NCI-H524 treated with DMSO at 0.1 percent for 48 hours (cell line): ENCODE results near the gene COL4A1.
A peak's percentile ranks its signal among the peaks of the same experiment; 100 is the strongest.

Experiments
- DNase-seq: peaks from one replicate; lab custom pipeline; 2025; lab: John Stamatoyannopoulos, UW

Gene COL4A1

GRCh38 chr13:110193491-110193890 is 113.5 kb downstream of the COL4A1 start:
- DNase-seq: no peak

- DNase-seq: no peak
These were observed 114.5 kb downstream of the COL4A1 start for GRCh38 chr13:110192472-110192871.

DNA sequence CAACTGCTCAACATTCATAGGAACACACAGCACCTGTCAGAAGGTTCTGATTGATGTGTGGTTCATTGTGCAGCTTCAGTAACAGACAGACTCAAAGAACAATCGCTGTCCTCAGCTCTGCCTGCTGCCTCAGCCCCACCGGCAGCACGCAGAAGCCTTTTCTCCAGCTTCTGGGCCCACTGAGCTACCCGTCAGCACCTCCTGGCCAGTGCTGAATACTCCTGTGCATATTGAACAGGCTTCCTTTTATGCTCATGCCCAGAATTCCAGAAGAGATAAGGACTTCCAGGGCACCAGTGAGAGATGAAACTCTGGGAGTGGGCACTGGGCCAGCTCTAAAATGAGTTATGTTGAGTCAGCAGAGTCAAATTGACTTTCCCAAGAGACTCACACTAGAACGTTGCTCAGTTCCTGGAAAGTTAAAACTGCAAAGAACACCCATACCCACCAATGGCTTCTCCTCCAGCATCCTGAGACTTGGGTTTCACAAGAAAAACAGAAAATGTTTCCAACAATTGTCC is 119.3 kb downstream of the COL4A1 start:
- DNase-seq: no peak

GRCh38 chr13:110186231-110186855 is 120.6 kb downstream of the COL4A1 start:
- no peak for DNase-seq

DNA sequence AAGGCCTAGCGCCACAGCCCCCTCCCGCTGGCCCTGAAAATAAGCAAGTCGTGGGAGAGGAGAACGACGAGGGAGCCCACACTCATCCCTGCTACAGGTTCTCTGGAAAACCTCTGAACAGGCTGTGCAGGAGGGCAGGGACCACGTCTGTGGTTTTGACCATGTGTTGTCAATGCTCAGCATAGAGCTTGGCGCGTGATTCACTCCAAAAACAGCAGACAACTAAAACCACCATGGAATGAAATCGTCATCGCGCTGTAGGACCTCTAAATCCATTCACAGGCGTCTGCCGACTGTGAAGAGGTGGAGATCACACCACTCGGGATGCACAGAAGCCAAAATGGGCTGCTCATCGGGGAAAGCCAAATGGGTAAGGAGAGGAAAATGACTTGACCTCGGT is 121.3 kb downstream of the COL4A1 start:
- DNase-seq: no peak

DNA sequence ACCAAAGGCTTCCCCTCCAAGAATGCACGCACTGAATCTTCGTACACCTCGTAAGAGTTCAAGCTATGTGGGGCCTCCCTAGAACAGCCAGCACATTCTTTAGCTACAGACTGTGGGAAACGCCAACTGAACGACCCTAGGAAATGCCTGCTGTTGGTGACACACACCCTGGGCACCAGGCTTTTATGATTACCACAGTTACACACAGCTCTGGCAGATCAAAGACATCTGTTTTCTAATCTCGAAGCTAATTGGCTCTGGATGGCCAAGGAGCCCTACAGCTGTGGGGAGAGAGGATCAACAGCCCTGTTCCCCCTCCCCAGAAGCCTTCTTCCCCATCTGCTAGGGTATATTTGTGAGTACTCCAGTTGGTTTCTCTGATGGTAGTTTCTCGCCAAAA is 123.0 kb downstream of the COL4A1 start:
- peak; percentile 96 for DNase-seq

DNA sequence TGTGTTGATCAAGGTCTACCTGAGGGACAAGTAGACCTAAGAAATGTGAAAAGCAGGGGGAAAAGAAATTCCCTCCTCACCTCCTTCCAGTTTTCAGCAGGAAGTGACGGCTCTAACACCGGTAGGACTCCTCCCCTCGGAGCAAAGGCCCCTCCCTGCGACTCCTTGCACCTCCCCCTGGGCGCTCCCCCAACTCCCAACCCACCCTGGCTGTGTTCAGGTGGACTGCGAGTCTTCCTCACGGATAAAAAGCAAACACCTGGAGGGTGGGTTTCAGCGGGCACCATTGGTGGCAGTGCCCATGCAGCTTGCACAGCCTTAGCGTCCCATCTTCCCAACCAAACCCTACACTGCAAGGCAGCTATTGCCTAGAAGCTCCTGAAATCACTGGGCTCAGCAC is 124.5 kb downstream of the COL4A1 start:
- DNase-seq: no peak

DNA sequence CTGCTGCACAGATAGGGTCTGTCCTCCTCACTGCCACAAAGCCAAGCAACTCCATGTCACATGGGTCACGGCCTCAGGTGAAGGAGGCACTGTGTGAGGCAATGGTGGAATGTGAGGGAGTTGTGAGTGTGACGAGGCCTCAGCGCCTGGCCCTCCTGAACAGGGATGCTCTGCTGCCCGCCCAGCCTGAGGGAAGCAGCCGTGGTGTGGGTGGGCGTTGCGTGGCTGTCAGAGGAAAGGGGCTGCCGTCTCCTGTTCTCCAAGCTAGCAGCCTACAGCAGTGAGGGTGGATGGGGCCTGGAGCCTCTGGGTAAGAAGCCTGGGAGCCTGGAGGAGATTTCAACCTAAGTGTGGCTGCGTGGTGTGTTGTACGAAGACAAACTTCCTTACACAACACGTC is 125.0 kb downstream of the COL4A1 start:
- no peak for DNase-seq

GRCh38 chr13:110179857-110180147 is 127.2 kb downstream of the COL4A1 start:
- DNase-seq: no peak

DNA sequence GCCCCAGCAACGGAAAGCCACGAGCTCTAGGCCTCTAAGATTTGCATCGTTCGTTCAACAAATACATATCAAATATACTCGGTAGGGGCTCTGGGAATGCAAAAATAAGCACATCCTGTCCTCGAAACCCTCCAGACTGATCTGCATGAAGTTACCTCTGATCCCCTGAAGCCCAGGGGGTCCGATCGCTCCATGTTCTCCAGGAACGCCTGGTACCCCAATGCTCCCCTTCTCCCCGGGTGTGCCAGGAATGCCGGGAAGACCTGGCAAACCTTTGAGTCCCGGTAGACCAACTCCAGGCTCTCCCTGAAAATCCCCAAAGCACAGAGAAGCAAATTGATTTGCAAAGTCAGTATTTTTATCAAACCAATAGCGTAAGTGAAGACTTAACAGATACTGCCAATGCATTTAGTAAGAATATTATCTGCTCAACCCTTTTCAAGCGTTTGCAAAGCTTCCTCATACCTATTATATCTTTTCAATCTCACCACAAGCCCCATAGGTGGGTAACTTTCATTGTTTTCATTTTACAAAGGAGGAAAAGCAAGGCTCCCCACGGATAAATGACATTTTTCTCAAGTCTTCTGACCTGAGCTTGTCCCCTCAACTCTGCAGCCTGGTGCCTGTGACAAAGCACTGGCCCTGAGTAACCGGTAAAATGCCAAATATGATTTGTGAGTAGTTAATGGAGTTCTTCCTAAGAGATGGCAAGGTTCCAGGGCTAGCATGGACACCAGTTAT is 127.7 kb downstream of the COL4A1 start:
- DNase-seq: no peak

DNA sequence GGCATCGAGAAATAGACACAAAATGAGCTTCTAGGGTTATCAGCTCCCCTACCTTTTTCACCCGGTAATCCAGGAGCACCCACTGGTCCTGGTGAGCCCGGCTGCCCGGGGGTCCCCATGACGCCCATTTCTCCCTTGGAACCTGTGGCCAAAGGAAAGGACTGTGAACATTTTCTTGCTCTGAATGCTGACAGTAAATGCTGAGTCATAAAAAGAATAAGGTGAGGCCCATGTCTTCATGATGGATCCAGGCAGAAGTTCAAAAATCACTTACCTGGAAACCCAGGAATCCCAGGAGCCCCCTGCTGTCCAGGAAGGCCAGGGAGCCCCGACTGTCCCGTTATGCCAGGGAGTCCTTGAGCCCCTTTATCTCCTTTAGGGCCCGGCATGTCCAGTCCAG is 129.2 kb downstream of the COL4A1 start:
- DNase-seq: no peak

DNA sequence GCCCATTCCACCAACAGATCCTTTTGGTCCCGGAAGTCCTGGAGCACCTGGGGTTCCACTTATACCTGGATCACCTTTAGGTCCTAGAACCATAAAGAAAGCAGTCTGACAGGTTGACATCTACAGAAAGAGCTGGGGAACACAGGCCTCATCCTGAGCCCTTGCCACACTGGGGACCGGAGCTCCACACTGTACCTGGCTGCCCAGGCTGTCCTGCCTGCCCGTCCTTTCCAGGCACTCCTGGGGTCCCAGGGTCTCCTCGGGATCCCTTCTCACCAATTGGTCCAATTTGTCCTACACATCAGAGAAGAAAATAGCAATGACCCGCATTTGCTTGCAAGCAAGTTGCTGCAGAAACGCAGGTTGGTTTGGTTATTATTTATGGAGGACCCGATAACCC is 130.5 kb downstream of the COL4A1 start:
- no peak for DNase-seq

GRCh38 chr13:110173247-110173818 is 133.6 kb downstream of the COL4A1 start:
- DNase-seq: no peak

DNA sequence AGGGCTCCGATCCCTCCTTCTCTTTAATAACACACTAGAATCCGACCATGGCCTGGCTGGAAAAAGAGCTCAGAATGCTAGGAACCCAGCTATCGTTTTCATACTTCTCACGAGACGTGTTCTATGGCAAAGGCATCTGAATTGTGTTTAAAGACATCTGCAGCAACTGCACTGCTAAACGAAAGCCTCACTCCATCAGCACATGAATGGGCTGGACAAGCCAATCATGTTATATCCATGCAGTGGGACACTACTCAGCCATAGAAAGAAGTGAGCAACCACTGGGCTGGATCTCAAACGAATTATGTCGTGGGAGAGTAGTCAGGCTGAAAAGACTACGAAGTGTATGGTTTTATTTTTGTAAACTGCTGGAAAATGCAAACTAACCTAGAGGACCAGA is 136.1 kb downstream of the COL4A1 start:
- DNase-seq: no peak

DNA sequence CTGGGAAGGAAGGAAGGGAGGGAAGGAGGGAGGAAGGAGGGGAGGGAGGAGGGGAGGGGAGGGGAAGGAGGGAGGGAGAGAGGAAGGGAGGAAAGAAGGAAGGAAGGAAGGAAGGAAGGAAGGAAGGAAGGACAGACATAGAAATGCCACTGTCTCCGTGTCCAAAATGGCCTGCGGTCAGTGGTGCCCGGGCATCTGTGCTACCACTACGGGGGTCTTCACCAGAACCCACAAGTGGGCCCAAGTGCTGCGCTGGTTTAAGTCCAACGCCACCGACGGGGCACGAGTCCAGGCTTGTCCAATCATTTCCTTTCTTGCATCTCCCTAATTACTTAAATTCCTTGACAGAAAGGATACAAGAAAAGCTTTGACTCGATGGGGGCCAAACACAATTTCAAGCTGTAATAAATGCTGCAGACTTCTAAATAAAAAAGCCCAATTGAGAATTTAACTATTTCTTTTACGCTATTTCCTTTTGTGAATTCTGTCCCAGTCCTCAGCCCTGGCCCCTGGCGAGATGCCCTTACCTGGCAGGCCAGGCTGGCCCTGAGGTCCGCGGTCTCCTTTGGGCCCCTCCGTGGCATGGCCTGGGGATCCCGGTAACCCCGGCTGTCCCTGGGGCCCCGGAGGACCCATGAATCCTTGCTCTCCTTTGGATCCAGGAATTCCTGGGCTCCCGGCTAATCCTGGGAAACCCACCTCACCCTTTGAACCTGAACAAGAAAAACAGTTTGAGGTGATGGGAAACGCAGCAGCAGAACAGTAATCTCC is 136.8 kb downstream of the COL4A1 start:
- no peak for DNase-seq

GRCh38 chr13:110168999-110169933 is 137.7 kb downstream of the COL4A1 start:
- no peak for DNase-seq

GRCh38 chr13:110166598-110166997 is 140.4 kb downstream of the COL4A1 start:
- no peak for DNase-seq

- DNase-seq: no peak
These were observed 142.3 kb downstream of the COL4A1 start for GRCh38 chr13:110164706-110165105.

GRCh38 chr13:110162866-110163658 is 143.9 kb downstream of the COL4A1 start:
- DNase-seq: no peak

- DNase-seq: no peak
These were observed 144.9 kb downstream of the COL4A1 start for GRCh38 chr13:110162053-110162452.
